ENCODE results near the gene METTL27. TPM values are rescaled to one million over a fixed set of nuclear protein-coding genes. Genes with fewer than 3 reads are reported as not detected.

METTL27 gene
- 1 to 10 TPM in 3 of 4 donors, not detected in 1; 2.5 to 5.7 (median 3.4) TPM for total RNA-seq

DNA sequence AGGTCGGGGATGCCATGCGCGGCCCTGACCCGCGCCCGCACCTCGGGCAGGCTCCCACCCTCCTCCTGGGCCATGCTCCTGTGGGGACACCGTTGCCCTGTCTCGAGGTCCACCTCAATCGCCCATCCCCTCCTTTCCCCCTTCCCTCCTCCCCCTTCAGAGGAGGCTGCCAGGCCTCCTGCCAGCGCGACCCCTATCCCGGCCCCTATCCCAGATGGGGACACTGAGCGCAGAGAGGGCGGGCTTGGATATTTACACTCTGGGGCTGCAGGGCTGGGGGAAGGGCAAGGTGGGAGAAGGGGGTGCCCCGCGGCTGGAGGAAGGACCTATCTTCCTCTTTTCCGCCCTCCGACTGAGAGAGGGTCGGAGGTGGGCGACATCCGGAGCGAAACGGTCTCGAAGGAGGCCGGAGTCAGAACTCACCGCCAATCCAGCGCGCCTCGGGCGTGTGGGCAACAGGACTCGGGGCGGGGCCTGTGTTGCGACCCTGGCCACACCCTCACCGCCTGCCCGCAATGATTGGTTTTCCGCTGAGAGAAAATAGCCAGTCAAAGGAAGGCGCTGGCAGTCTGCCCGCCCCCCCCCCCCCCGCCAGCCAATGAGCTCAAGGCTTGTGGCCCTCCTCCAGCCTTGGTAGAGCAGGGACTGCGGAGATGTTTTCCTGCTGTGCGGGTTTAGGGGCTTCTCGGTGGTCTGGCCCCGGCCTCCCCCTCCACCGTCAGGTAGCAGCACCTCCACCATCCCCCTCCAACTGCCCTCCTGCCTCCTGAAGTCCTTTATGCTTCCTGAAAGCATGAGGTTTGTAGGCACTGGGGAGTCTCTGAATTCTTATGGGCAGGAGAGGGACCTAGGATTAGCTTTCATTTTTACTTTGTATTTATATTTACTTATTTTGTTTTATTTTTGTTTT lies at the start of gene METTL27:
METTL27 (minus strand) TSS at position 450 of the 910 bp plus-strand sequence; CDS start at position 74, 376 bp downstream.
- DNase-seq (ENCODE audit: low spot score): peak; percentile 75
- TF ChIP-seq CTCF (IDR thresholded peaks at IDR 0.05): no peak
- peak; percentile 91 for ATAC-seq (ENCODE audit: low FRiP score)

GRCh38 chr7:73891178-73891885 lies 49.0 kb upstream of the METTL27 start:
- DNase-seq (ENCODE audit: low spot score) (no peak), ATAC-seq (ENCODE audit: low FRiP score) (no peak)
- no peak for TF ChIP-seq CTCF (IDR thresholded peaks at IDR 0.05)

DNA sequence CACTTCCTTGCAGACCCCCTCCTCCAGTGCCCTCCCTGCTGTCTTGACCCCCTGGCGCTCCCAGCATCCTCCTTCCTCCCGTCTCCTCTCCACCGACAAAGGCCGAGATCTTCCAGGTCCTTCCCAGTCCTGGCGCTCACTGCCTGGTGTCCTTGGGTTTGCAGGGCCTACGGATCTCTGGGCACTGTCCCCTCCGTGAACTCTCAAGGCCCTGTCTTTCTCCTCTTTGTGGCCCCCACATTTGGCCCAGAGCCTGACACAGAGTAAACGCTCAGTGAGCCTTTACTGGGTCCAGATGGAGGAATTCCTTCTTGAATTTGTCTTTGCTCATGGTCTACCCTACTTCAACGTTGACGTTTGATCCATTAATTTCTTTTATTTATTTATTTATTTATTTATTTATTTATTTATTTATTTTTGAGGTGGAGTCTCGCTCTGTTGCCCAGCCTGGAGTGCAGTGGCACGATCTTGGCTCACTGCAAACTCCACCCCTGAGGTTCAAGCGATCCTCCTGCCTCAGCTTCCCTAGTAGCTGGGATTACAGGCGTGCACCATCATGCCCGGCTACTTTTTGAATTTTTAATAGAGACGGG lies 48.3 kb upstream of the METTL27 start:
- TF ChIP-seq CTCF (IDR thresholded peaks at IDR 0.05): no peak
- no peak for ATAC-seq (ENCODE audit: low FRiP score)
- DNase-seq (ENCODE audit: low spot score): no peak

- TF ChIP-seq CTCF (IDR thresholded peaks at IDR 0.05): no peak
- ATAC-seq (ENCODE audit: low FRiP score) (no peak), DNase-seq (ENCODE audit: low spot score) (no peak)
Measured at GRCh38 chr7:73888959-73889358, 46.6 kb upstream of the METTL27 start.

DNA sequence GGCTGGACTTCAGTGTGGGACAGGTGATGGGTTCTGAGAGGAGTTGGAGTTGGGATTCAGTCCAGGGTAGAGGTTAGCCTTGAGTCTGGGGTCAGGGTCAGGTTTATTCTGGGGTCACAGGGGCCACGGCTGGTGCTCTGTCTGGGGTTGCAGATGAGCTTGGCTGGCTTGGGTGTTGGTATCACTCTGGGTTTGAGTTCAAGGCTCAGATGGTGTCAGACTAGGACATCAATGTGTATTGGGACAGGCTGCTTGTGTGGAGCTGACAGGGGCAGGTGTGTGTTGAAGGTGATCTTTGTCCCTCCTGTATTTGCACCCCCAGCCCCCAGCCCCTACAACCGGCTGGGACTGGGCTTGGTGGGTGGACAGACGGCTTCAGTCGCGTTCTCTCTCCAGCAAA lies 45.4 kb upstream of the METTL27 start:
- DNase-seq (ENCODE audit: low spot score): no peak
- no peak for ATAC-seq (ENCODE audit: low FRiP score)
- no peak for TF ChIP-seq CTCF (IDR thresholded peaks at IDR 0.05)

- DNase-seq (ENCODE audit: low spot score) (no peak), ATAC-seq (ENCODE audit: low FRiP score) (peak; percentile 79)
- no peak for TF ChIP-seq CTCF (IDR thresholded peaks at IDR 0.05)
Measured at GRCh38 chr7:73885975-73886798, 43.9 kb upstream of the METTL27 start.

Data from omental fat pad (tissue), 4 donors.